HG02623 (cell line): ENCODE data around the gene L2HGDH.
"Not testable (repeated sequence)": the region's sequence is repeated elsewhere in the genome, so short reads cannot be mapped to it uniquely, and the experiment has no call there.

ENCODE experiments used
- ATAC-seq: cut with Tn5 transposase; IDR thresholded peaks from one replicate; pipeline ENCODE4 v1.9.1; 2021; ENCODE audit warnings: moderate library complexity; ENCODE audit not compliant: unreplicated experiment

The L2HGDH gene

GRCh38 chr14:50340045-50340444 is 28.0 kb upstream of the L2HGDH start:
- no peak for ATAC-seq

GRCh38 chr14:50339178-50339804 is 27.3 kb upstream of the L2HGDH start:
- no peak for ATAC-seq

DNA sequence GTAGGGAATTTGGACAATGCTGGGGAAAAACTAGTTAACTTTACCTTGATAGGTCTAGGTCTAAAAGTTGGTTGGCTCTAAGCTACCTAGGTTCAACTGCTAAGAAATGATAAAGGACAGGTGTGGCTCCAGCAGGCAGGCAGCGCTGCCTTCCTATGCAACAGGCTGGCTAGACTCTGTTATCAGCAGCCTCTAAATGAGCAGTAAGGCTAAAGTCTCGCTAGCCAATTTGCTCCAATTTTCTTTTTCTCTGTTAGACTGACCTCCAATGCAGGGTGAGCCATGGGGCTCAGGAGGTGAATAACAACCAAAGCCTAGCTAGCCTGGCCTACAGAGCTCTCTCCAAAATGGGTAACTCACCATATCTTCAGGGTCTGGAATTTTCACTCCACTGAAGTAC is 26.6 kb upstream of the L2HGDH start:
- ATAC-seq: no peak

- no peak for ATAC-seq
Measured at GRCh38 chr14:50335989-50336824, 24.2 kb upstream of the L2HGDH start.

- ATAC-seq: no peak
Measured at GRCh38 chr14:50335389-50335788, 23.4 kb upstream of the L2HGDH start.

GRCh38 chr14:50334211-50334610 is 22.2 kb upstream of the L2HGDH start:
- no peak for ATAC-seq

GRCh38 chr14:50333014-50333509 is 21.0 kb upstream of the L2HGDH start:
- no peak for ATAC-seq

DNA sequence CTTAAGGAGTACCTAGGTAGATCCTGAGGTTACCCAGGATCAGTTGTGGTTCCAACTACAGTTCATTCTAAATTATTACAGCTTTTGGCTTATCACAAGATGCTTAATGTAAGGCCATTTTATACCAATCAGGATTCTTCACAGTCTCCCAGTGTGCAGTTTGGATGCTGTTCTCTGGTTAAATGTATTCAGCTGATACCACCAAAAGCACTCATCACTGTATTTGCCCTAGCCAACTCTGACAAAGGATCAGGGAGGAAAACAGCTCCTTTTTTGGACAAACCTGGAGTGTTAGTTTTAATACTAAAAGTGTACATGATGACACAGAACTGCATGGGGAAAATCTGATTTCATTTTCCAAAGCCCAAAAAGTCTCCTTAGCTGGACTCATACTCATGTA is 19.6 kb upstream of the L2HGDH start:
- ATAC-seq: no peak

GRCh38 chr14:50321009-50321660 is 9.1 kb upstream of the L2HGDH start:
- ATAC-seq: peak; percentile 88

DNA sequence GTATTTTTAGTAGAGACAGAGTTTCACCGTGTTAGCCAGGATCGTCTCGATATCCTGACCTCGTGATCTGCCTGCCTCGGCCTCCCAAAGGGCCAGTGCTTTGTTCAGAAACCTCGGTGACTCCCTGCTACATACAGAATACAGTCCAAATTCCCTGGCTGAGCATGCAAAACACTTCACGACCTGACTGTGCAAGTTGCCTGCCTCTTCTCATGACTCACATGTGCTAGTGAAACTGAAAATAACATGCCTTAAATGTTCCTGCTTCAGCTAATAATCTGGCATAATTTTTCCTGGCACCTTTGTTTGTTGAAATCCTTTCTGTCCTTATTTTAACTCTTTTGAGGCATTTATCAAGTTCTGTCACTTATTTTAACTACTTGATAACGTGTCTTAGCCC is 8.3 kb upstream of the L2HGDH start:
- ATAC-seq: no peak

GRCh38 chr14:50319721-50320120 is 7.7 kb upstream of the L2HGDH start:
- ATAC-seq: no peak

DNA sequence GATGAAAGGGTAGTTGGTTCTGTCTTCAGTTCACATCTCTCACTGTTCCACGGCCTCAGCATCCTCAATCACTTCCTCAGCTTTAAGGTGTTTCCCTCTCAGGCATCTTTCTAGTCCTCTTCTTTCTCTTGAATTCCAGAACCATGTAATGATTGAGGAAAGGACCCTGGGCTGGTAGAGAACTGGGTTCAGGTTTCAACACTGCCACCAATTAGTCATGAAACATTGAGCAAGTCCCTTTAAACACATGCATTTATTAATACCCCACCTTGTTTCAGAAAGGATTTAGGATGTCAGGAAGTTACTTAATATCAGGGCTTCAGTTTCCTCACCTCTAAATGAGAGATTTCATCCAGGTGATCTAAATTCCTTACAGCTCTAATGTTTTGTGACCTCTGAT is 7.3 kb upstream of the L2HGDH start:
- ATAC-seq: no peak

- no peak for ATAC-seq
Measured at GRCh38 chr14:50318031-50318626, 6.1 kb upstream of the L2HGDH start.

DNA sequence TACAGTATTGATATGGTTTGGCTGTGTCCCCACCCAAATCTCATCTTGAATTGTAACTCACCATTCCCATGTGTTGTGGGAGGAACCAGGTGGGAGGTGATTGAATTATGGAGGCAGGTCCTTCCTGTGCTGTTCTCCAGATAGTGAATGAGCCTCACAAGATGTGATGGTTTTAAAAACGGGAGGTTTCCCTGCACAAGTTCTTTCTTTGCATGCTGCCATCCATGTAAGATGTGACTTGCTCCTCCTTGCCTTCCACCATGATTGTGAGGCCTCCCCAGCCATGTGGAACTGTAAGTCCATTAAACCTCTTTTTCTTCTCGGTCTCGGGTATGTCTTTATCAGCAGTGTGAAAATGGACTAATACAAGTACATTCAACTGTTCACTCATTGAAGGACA is 2.1 kb upstream of the L2HGDH start:
- not testable (repeated sequence) for ATAC-seq

- no peak for ATAC-seq
Measured at GRCh38 chr14:50312734-50313054, 665 bp upstream of the L2HGDH start.

GRCh38 chr14:50311337-50311971 is 575 bp downstream of the L2HGDH start:
- ATAC-seq: no peak

GRCh38 chr14:50310445-50310844 is 1.6 kb downstream of the L2HGDH start:
- no peak for ATAC-seq

DNA sequence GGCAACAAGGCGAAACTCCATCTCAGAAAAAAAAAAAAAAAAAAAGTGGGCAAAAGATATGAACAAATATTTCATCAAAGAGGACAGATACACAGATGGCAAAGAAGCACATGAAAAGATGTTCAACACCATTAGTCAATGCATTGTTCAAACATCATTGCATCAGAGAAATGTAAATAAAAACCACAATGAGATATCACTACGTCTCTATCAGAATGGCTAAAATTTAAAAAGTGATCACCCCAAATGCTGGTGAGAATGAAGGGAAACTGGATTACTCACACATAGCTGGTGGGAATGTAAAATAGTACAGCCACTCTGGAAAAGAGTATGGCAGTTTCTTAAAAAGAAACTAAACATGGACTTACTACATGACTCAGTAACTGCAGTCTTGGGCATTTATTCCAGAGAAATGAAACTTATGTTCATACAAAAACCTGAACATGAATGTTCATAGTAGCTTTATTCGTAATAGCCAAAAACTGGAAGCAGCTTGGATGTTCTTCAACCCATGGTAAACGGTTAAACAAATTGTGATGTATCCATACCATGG is 3.6 kb downstream of the L2HGDH start:
- no peak for ATAC-seq

GRCh38 chr14:50303744-50304471 is 8.1 kb downstream of the L2HGDH start:
- ATAC-seq: no peak

- no peak for ATAC-seq
Measured at GRCh38 chr14:50301914-50302313, 10.1 kb downstream of the L2HGDH start.
